Neural progenitor cell (in vitro differentiated cells): ENCODE data around the gene ARHGEF12. TPM values are rescaled to one million over a fixed set of nuclear protein-coding genes. Genes with fewer than 3 reads are reported as not detected.
A peak's percentile ranks its signal among the peaks of the same experiment; 100 is the strongest.

Experiments
- DNase-seq: peaks from one replicate; pipeline ENCODE4 v3.0.0-alpha.2; 2016; ENCODE audit warnings: low spot score
- H2AFZ ChIP-seq: fragments of 200-600 bp; sonication (generic); replicated peaks from 2 replicates; pipeline ENCODE4 v1.6.1; 2016; ENCODE audit warnings: antibody characterized with exemption
- H3F3A ChIP-seq: fragments of 200-600 bp; sonication (generic); 2 replicates; pipeline ENCODE4 v1.6.1; 2016; ENCODE audit warnings: antibody characterized with exemption, low read depth
- H3K27ac ChIP-seq: fragments of 200-600 bp; sonication (generic); 2 replicates; pipeline ENCODE4 v1.5.1; 2016; ENCODE audit warnings: mild to moderate bottlenecking
- H3K27me3 ChIP-seq: fragments of 200-600 bp; sonication (generic); 2 replicates; pipeline ENCODE4 v1.6.1; 2016; ENCODE audit warnings: mild to moderate bottlenecking, moderate library complexity
- H3K36me3 ChIP-seq: fragments of 200-600 bp; sonication (generic); 2 replicates; pipeline ENCODE4 v1.5.1; 2016
- H3K4me1 ChIP-seq: fragments of 200-600 bp; sonication (generic); 2 replicates; pipeline ENCODE4 v1.6.1; 2016; ENCODE audit warnings: mixed run types
- H3K4me2 ChIP-seq: fragments of 200-600 bp; sonication (generic); 2 replicates; pipeline ENCODE4 v1.6.1; 2016
- H3K4me3 ChIP-seq: fragments of 200-600 bp; sonication (generic); 2 replicates; pipeline ENCODE4 v1.5.1; 2016
- H3K79me2 ChIP-seq: fragments of 200-600 bp; sonication (generic); 2 replicates; pipeline ENCODE4 v1.6.1; 2016; ENCODE audit warnings: low read depth
- H3K9ac ChIP-seq: fragments of 200-600 bp; sonication (generic); 2 replicates; pipeline ENCODE4 v1.6.1; 2016
- H3K9me3 ChIP-seq: fragments of 200-600 bp; sonication (generic); 2 replicates; pipeline ENCODE4 v1.5.1; 2016; ENCODE audit warnings: low read depth
- H4K20me1 ChIP-seq: fragments of 200-600 bp; sonication (generic); 2 replicates; pipeline ENCODE4 v1.6.1; 2016; ENCODE audit warnings: low read depth
- H3K27ac Mint-ChIP-seq: 3 replicates; pipeline ENCODE4 v1.8.0; 2021; ENCODE audit warnings: mixed read lengths
- H3K27me3 Mint-ChIP-seq: 2 replicates; pipeline ENCODE4 v1.8.0; 2022; ENCODE audit warnings: low read depth, mild to moderate bottlenecking, inconsistent platforms, moderate library complexity, mixed read lengths; ENCODE audit not compliant: insufficient read depth
- H3K36me3 Mint-ChIP-seq: 3 replicates; pipeline ENCODE4 v1.8.0; 2021; ENCODE audit warnings: mixed read lengths
- H3K4me1 Mint-ChIP-seq: 3 replicates; pipeline ENCODE4 v1.8.0; 2021; ENCODE audit warnings: mixed read lengths
- H3K4me3 Mint-ChIP-seq: 3 replicates; pipeline ENCODE4 v1.8.0; 2021; ENCODE audit warnings: mild to moderate bottlenecking, moderate library complexity, mixed read lengths
- H3K9me3 Mint-ChIP-seq: 3 replicates; pipeline ENCODE4 v1.8.0; 2020; ENCODE audit warnings: mixed read lengths
- EZH2 ChIP-seq: fragments of 200-600 bp; sonication (generic); IDR thresholded peaks from 2 replicates; pipeline ENCODE4 v1.6.1; 2017; ENCODE audit warnings: antibody characterized with exemption, mild to moderate bottlenecking, moderate library complexity
- EZH2phosphoT487 ChIP-seq: fragments of 200-600 bp; sonication (generic); IDR thresholded peaks from 2 replicates; pipeline ENCODE4 v1.6.1; 2017; ENCODE audit warnings: antibody characterized with exemption
- total RNA-seq: library from RNA; depleted of rRNA; stranded (reverse); fragments of >200 nt; gene quantifications from 2 replicates; pipeline ENCODE4 v1.2.3, GENCODE V29; 2015; ENCODE audit warnings: low replicate concordance
- TF ChIP-seq, protein P1 (sequence below): fragments of 200-600 bp; sonication (generic); IDR thresholded peaks from 2 replicates; pipeline ENCODE4 v1.5.1; 2017; ENCODE audit warnings: antibody characterized with exemption, mild to moderate bottlenecking

The ARHGEF12 gene
- total RNA-seq, 1 donor from 2014 or later, result 31.3 TPM

GRCh38 chr11:120389693-120390584 is 53.7 kb downstream of the ARHGEF12 start:
- no peak overlapping the region for H3K4me2 ChIP-seq
- TF ChIP-seq EZH2 (no peak), EZH2phosphoT487 (no peak)
- TF ChIP-seq, protein P1, sequence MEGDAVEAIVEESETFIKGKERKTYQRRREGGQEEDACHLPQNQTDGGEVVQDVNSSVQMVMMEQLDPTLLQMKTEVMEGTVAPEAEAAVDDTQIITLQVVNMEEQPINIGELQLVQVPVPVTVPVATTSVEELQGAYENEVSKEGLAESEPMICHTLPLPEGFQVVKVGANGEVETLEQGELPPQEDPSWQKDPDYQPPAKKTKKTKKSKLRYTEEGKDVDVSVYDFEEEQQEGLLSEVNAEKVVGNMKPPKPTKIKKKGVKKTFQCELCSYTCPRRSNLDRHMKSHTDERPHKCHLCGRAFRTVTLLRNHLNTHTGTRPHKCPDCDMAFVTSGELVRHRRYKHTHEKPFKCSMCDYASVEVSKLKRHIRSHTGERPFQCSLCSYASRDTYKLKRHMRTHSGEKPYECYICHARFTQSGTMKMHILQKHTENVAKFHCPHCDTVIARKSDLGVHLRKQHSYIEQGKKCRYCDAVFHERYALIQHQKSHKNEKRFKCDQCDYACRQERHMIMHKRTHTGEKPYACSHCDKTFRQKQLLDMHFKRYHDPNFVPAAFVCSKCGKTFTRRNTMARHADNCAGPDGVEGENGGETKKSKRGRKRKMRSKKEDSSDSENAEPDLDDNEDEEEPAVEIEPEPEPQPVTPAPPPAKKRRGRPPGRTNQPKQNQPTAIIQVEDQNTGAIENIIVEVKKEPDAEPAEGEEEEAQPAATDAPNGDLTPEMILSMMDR, result no peak
- H3K4me3 ChIP-seq, result no peak overlapping the region
- no peaks in the 10 kb centered on the region for H3K27me3 ChIP-seq
- Mint-ChIP-seq H3K9me3 (peaks cover 21% of the 10 kb centered on the region), H3K4me1 (peaks cover 16% of the 10 kb centered on the region), H3K4me3 (no peak overlapping the region), H3K36me3 (peaks cover 12% of the 10 kb centered on the region), H3K27ac (no peak overlapping the region), H3K27me3 (no peaks in the 10 kb centered on the region)
- DNase-seq, result no peak
- H3K27ac ChIP-seq, result no peak overlapping the region
- H3K9me3 ChIP-seq, result no peaks in the 10 kb centered on the region
- peaks cover 27% of the 10 kb centered on the region for H3K4me1 ChIP-seq
- H3K36me3 ChIP-seq, result no peaks in the 10 kb centered on the region
- H3K9ac ChIP-seq, result no peak overlapping the region
- no peaks in the 10 kb centered on the region for H4K20me1 ChIP-seq
- H3F3A ChIP-seq, result no peaks in the 10 kb centered on the region
- peaks cover 93% of the 10 kb centered on the region for H3K79me2 ChIP-seq
- H2AFZ ChIP-seq, result no peak overlapping the region

DNA sequence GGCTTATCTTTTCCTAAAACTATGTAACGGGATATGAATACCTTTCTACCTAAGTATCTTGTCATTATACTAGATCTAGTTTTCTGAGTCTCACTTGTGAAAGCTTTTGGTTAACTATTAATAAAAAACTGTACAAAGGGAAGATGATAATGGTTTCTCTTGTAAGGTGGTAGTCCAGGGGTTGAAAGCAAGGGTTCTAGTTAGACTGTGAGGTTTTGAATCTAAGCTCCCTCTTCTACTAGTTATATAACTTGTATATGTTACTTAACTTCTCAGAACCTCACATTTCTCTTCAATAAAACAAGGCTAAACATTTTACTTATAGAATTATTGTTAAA is 54.3 kb downstream of the ARHGEF12 start:
- H3K36me3 ChIP-seq, result no peaks in the 10 kb centered on the region

GRCh38 chr11:120391292-120391691 is 55.1 kb downstream of the ARHGEF12 start:
- Mint-ChIP-seq H3K4me3 (no peak overlapping the region), H3K4me1 (peaks cover 5% of the 10 kb centered on the region), H3K9me3 (peaks cover 26% of the 10 kb centered on the region), H3K27ac (no peak overlapping the region), H3K36me3 (peaks cover 16% of the 10 kb centered on the region), H3K27me3 (no peaks in the 10 kb centered on the region)
- Histone ChIP-seq H3K4me1 (peaks cover 18% of the 10 kb centered on the region), H3K79me2 (peaks cover 79% of the 10 kb centered on the region), H3K36me3 (no peaks in the 10 kb centered on the region), H3K4me2 (peak overlapping the region; percentile 1), H4K20me1 (no peaks in the 10 kb centered on the region), H2AFZ (no peak overlapping the region), H3K27ac (peak overlapping the region; percentile 2), H3K9me3 (no peaks in the 10 kb centered on the region), H3K9ac (no peak overlapping the region), H3K27me3 (no peaks in the 10 kb centered on the region), H3K4me3 (no peak overlapping the region), H3F3A (no peaks in the 10 kb centered on the region)
- TF ChIP-seq, protein P1, result no peak
- TF ChIP-seq EZH2phosphoT487, result no peak
- TF ChIP-seq EZH2, result no peak
- DNase-seq, result peak; percentile 17

More for the DNA sequence above, 54.3 kb downstream of the ARHGEF12 start:
- Mint-ChIP-seq H3K36me3 (peaks cover 16% of the 10 kb centered on the region), H3K27ac (no peak overlapping the region), H3K4me1 (peaks cover 10% of the 10 kb centered on the region), H3K9me3 (peaks cover 26% of the 10 kb centered on the region), H3K4me3 (no peak overlapping the region), H3K27me3 (no peaks in the 10 kb centered on the region)
- Histone ChIP-seq H3K27ac (no peak overlapping the region), H3F3A (no peaks in the 10 kb centered on the region), H2AFZ (no peak overlapping the region), H3K4me2 (no peak overlapping the region), H3K9ac (no peak overlapping the region), H3K9me3 (no peaks in the 10 kb centered on the region), H3K79me2 (peaks cover 87% of the 10 kb centered on the region), H3K27me3 (no peaks in the 10 kb centered on the region), H4K20me1 (no peaks in the 10 kb centered on the region), H3K4me1 (peaks cover 21% of the 10 kb centered on the region), H3K4me3 (no peak overlapping the region)
- TF ChIP-seq EZH2phosphoT487 (no peak), EZH2 (no peak)
- TF ChIP-seq, protein P1, result no peak
- DNase-seq, result no peak
